ENCODE measurements around the gene RASAL1. TPM values are rescaled to one million over a fixed set of nuclear protein-coding genes. Genes with fewer than 3 reads are reported as not detected.

RASAL1 gene
- total RNA-seq, 1 experiment from 2014 or later = not detected

DNA sequence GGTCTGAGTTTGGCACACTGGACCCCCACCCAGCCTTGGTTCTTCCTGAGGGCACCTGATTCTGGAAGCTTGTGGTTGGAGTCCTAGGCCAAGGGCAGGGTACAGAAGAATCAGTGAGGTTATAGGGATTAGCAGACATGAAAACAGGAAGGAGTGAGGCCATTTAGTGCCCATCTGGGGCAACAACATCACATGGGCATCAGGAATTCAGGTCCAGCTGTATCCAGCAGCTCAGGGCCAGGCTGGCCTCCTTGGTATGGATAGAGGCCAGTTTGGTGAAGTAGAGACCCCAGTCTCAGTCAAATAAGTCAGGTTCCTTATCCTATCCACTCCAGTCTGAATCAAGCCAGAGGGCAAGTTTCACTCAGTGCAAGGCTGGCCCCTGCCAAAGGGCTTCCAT is 36.2 kb downstream of the RASAL1 start:
- DNase-seq (ENCODE audit: low read depth) = no peak

DNA sequence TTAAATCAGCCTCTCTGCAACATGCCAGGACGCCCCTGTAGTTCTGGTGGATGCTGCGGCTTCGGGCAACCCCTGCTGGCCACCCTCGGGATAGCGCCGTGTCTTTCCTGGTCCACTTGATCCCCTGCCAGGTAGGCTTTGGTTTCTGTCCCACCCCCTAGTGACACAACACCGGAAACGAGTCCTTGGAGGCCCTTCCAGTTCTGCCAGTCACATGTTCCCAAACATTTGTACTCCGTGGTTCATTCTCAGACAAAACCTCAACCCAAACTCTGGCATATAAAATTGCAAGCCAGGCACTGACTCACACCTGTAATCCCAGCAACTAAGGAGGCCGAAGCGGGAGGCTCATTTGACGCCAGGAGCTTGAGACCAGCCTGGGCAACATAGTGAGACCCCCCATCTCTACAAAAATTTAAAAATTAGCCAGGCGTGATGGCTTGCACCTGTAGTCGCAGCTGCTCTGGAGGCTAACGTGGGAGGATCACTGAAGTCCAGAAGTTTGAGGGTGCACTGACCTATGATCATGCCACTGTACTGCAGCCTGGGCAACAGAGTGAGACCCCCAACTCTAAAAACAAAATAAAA is 37.0 kb downstream of the RASAL1 start:
- peak; percentile 94 for DNase-seq (ENCODE audit: low read depth)

DNA sequence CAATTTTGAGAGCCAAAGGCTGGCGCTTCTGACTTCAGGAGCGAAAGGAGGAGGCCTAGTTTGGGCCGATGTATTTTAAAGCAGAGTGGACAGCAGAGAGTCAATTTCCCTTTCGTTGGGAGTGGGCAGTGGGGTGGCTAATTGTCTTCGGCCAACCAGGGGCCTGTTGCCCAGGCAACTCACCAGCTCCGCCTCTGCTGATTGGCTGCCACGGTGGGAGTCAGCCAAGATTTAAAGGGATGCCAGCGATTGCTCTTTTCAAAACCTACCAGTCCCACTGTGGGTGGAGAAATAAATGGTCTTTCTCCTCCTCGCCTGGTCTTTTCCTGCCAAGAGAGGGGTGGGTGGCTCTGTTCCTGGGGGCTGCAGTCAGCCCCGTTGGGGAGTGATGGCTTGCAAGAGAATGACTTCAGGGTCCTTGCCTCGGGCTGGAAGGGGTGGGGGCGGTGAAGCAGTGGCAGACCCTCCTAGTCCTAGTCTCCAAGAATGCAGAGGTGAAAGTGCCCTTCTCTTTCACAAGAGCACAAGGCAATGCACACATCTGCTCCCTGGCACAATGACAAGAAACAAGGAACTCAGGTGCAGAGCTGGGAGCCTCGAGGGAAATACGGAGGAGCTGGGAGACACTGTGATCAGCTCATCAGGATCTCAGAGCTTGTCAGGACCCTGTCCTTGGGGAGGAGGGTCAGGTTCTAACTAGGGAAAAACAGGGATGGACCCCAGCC is 37.7 kb downstream of the RASAL1 start:
- peak; percentile 21 for DNase-seq (ENCODE audit: low read depth)

- DNase-seq (ENCODE audit: low read depth) = no peak
These were observed 38.7 kb downstream of the RASAL1 start for GRCh38 chr12:113096675-113097461.

DNA sequence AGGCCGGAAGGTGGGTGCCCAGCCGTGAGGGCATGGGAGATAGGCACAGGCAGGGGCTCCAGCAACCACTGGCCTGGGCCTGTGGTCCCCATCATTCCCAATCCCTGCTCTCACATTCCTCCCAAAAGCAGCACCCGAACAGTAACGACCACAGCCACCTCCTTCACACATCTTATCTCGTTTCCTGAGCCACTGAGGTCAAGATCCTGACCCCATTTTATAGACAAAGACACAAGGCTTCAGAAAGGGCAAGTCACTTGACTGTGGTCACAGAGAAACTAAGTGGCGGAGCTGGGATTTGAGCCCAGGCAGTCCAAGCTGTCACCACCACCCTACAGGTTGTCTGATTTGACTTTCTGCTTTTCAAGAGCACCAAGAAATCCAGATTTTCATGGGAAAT is 40.2 kb downstream of the RASAL1 start:
- DNase-seq (ENCODE audit: low read depth) = no peak

GRCh38 chr12:113094738-113095137 is 40.8 kb downstream of the RASAL1 start:
- DNase-seq (ENCODE audit: low read depth) = no peak

- DNase-seq (ENCODE audit: low read depth) = no peak
These were observed 42.0 kb downstream of the RASAL1 start for GRCh38 chr12:113093409-113094101.

DNA sequence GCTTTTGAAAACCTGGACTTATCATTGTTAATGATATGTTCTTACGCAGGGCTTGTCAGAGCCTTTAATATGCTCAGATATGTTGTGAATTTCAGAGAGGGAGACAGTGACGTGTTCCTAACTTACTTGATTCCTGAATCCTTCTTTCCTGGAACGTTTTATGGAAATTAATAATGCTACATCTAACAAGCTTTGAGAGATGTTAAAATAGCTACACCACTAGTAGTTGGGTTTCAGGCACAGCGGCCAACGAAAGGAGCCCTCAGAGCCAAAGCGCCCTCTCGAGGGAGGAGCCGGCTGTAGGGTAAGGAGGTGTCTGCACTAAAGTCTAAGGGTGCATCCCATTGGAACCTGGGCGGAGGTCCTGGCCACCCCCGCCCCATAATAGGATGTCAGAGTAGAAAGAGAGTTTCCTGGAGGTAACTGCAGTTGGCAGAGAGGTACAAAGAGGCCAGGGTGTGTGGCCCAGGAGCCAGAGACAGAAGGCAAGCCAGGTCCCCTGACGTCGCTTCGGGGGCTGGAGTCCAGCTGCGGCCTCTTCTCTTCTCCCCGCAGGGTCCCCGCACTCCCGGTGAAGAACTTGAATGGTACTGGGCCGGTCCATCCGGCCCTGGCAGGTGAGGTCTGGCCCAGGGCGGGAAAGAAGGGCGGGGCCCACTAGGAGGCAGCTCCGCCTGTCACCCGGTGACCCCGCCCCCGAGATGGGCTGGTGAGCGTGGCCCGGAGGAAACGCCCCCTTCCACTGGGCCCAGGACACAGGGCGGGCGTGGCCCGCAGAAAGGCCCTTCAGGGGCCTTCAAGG is 42.8 kb downstream of the RASAL1 start:
- no peak for DNase-seq (ENCODE audit: low read depth)

DNA sequence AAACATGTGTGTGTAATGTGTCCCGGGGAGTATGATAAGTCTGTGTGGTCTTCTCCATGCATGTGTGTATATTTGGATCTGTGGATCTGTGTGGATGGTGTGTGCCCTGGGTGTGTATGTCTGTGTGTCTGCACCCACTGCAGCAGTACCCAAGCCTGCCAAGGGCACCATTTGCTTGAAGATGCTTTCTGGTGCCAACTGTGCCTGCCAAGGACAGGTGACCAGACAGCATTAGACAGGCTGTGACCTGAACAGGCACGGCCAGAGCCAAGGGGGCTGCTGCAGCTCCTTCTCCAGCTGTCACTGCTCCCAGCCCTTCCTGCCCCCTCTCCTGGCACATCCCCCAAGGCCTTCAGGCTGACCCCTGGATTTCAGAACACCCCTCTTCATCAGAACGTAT is 44.1 kb downstream of the RASAL1 start:
- DNase-seq (ENCODE audit: low read depth) = no peak

DNA sequence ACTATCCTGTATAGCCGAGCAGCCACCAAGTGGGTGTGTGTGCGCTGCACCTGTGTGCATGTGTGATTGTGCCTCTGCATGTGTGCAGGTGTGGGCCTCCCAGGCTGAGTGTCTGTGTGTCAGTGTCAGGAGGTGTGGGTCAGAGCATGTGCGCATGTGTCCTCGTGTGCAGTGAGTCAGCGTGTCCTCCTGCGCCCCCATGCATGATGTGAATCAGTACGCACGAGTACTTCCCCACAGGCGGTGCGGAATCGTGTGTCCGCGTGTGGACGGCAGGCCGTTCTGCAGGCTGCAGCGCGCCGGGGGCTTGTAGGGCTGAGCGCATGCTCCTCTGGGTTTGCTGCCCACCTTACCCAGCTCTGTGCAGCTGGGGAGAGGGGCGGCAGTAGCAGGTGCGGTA is 44.8 kb downstream of the RASAL1 start:
- peak; percentile 21 for DNase-seq (ENCODE audit: low read depth)

DNA sequence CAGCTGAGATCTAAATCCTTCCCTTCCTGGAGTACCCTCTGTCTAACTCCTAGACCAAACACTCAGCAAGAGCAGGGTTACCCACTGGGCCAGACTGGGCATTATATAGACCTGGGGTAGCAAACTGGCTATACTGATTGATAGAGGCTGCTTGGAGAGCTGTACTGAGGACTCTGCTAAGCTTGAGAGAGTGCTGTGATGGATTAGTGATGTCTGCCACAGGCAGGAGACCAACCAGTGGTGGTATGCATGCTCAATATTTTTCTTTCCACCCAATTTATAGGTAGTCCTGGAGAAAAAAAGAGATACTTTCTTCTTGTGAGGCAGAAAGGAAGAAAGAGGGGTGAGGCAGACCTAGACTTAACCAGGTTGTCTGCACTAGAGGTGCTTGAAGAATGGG is 45.7 kb downstream of the RASAL1 start:
- DNase-seq (ENCODE audit: low read depth) = no peak

GRCh38 chr12:113088971-113089756 is 46.4 kb downstream of the RASAL1 start:
- DNase-seq (ENCODE audit: low read depth) = peak; percentile 21

- no peak for DNase-seq (ENCODE audit: low read depth)
These were observed 47.5 kb downstream of the RASAL1 start for GRCh38 chr12:113088037-113088436.

- DNase-seq (ENCODE audit: low read depth) = no peak
These were observed 48.4 kb downstream of the RASAL1 start for GRCh38 chr12:113087193-113087592.

GRCh38 chr12:113086249-113087164 is 49.1 kb downstream of the RASAL1 start:
- peak; percentile 46 for DNase-seq (ENCODE audit: low read depth)

DNA sequence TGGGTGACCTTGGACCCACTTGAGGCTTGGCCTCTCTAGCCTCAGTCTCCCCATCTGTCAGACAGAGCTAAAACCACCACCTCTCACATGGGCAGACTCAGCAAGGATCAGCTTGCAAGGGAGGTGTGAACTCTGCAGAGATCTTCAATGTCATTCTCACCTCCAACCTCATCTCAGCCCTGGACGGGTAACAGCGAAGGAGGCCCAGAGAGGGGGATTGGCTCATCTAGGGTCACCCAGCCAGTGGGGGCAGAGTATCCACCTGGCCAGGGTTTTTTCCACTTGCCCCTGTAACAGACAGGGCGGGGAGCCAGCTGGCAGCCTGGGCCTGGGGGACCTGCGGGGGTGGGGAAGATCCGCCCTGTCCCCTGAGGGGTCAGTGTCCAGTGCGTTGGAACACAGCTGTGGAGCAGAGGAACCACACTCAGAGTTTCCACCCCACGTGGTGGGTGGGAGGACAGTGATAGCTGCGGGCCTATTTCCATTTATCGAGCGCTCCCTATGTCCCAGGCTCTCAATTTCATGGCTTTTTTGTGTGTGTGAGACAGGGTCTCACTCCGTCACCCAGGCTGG is 51.6 kb downstream of the RASAL1 start:
- no peak for DNase-seq (ENCODE audit: low read depth)

- DNase-seq (ENCODE audit: low read depth) = no peak
These were observed 52.9 kb downstream of the RASAL1 start for GRCh38 chr12:113082486-113083148.

GRCh38 chr12:113081873-113082272 is 53.7 kb downstream of the RASAL1 start:
- no peak for DNase-seq (ENCODE audit: low read depth)

Data from HT1080 (cell line).